T-cell (primary cell): ENCODE data around the gene BTG4. TPM values are rescaled to one million over a fixed set of nuclear protein-coding genes. Genes with fewer than 3 reads are reported as not detected.

Experiments used
- ATAC-seq, 4 experiments: fragments of 200-7000 bp in 3 of 4; fragments of 150-1000 bp in 1 of 4; cut with Tn5 transposase; replicated peaks in 1 of 4; 1 replicate in 3 of 4; 2 replicates in 1 of 4; pipeline ENCODE4 v1.10.0; 2021; ENCODE audit warnings: moderate library complexity in 3 of 4, mild to moderate bottlenecking in 2 of 4, moderate number of reproducible peaks in 1 of 4
- CTCF ChIA-PET, 2 donors: fragments of 300-600 bp; sonication (Branson Sonifier 250); formaldehyde crosslinking; loops; one replicate each; lab custom pipeline; 2022; ENCODE audit warnings: antibody characterized with exemption in 2 of 2; lab: Charles Lee
- POLR2A ChIA-PET, 2 donors: fragments of 300-600 bp; sonication (Branson Sonifier 250); formaldehyde crosslinking; loops; one replicate each; lab custom pipeline; 2022; ENCODE audit warnings: antibody characterized with exemption in 2 of 2; lab: Charles Lee
- DNase-seq, 35 experiments: peaks; one replicate each; pipeline versions ENCODE4 v3.0.0 to v3.0.0-alpha.2; 2013 to 2023
- H3K27ac ChIP-seq: one replicate; pipeline ENCODE4 v1.5.1; 2013; ENCODE audit warnings: low read length
- H3K27me3 ChIP-seq, 2 experiments: replicated peaks in 1 of 2; 1 replicate in 1 of 2; 2 replicates in 1 of 2; pipeline versions ENCODE4 v1.6.1 to v1.7.0; 2013; ENCODE audit warnings: low read length in 1 of 2, mixed read lengths in 1 of 2; ENCODE audit not compliant: control insufficient read depth in 2 of 2, insufficient read depth in 2 of 2; ENCODE audit errors: extremely low read depth in 1 of 2
- H3K36me3 ChIP-seq, 2 donors: 1 replicate in 1 of 2; 2 replicates in 1 of 2; pipeline versions ENCODE4 v1.6.1 to v1.7.0; 2013; ENCODE audit warnings: low read length in 1 of 2; ENCODE audit not compliant: control insufficient read depth in 2 of 2, insufficient read depth in 1 of 2; ENCODE audit errors: extremely low read depth in 1 of 2
- H3K4me1 ChIP-seq, 2 experiments: 1 replicate in 1 of 2; 2 replicates in 1 of 2; pipeline versions ENCODE4 v1.6.1 to v1.7.0; 2013; ENCODE audit warnings: low read length in 2 of 2, mixed read lengths in 1 of 2; ENCODE audit not compliant: insufficient read depth in 2 of 2, control insufficient read depth in 1 of 2; ENCODE audit errors: extremely low read depth in 1 of 2
- H3K4me3 ChIP-seq, 2 donors: 1 replicate in 1 of 2; 2 replicates in 1 of 2; pipeline versions ENCODE4 v1.5.1 to v1.7.0; 2013; ENCODE audit warnings: mild to moderate bottlenecking in 2 of 2, low read length in 1 of 2, moderate library complexity in 1 of 2; ENCODE audit not compliant: control insufficient read depth in 1 of 2; ENCODE audit errors: extremely low read depth in 1 of 2
- H3K9me3 ChIP-seq: 2 replicates; pipeline ENCODE4 v1.7.0; 2013
- H3K27ac Mint-ChIP-seq, 2 donors: one replicate each; pipeline ENCODE4 v1.8.0; 2020 to 2021; ENCODE audit warnings: mild to moderate bottlenecking in 2 of 2, mixed read lengths in 2 of 2
- H3K27me3 Mint-ChIP-seq, 2 donors: one replicate each; pipeline ENCODE4 v1.8.0; 2021 to 2022; ENCODE audit warnings: mixed read lengths in 2 of 2
- H3K36me3 Mint-ChIP-seq: one replicate; pipeline ENCODE4 v1.8.0; 2021; ENCODE audit warnings: mixed read lengths
- H3K4me1 Mint-ChIP-seq, 3 donors: one replicate each; pipeline ENCODE4 v1.8.0; 2020 to 2022; ENCODE audit warnings: mixed read lengths in 3 of 3, mild to moderate bottlenecking in 1 of 3
- H3K4me3 Mint-ChIP-seq, 3 donors: one replicate each; pipeline ENCODE4 v1.8.0; 2020 to 2022; ENCODE audit warnings: mild to moderate bottlenecking in 3 of 3, mixed read lengths in 3 of 3, moderate library complexity in 3 of 3
- H3K9me3 Mint-ChIP-seq, 3 donors: one replicate each; pipeline ENCODE4 v1.8.0; 2020 to 2022; ENCODE audit warnings: mixed read lengths in 3 of 3
- WGBS: methylation state at CpG from one replicate; pipeline ENCODE4 v1.1.5; 2013; ENCODE audit warnings: missing lambda C conversion rate; ENCODE audit not compliant: insufficient coverage; 5-methylcytosine and 5-hydroxymethylcytosine counted together
- total RNA-seq, 35 experiments: library from RNA in 6 of 35; stranded (reverse) in 6 of 35; fragments of 120-200 nt in 1 of 35; gene quantifications; one replicate each; pipeline versions ENCODE4 v1.2.1 to v1.2.4 and lab custom pipeline; 2013 to 2026

Gene BTG4
- total RNA-seq, 5 donors from 2014 or later (not counting 1 experiment from before 2014, with no cell fraction given): not detected

DNA sequence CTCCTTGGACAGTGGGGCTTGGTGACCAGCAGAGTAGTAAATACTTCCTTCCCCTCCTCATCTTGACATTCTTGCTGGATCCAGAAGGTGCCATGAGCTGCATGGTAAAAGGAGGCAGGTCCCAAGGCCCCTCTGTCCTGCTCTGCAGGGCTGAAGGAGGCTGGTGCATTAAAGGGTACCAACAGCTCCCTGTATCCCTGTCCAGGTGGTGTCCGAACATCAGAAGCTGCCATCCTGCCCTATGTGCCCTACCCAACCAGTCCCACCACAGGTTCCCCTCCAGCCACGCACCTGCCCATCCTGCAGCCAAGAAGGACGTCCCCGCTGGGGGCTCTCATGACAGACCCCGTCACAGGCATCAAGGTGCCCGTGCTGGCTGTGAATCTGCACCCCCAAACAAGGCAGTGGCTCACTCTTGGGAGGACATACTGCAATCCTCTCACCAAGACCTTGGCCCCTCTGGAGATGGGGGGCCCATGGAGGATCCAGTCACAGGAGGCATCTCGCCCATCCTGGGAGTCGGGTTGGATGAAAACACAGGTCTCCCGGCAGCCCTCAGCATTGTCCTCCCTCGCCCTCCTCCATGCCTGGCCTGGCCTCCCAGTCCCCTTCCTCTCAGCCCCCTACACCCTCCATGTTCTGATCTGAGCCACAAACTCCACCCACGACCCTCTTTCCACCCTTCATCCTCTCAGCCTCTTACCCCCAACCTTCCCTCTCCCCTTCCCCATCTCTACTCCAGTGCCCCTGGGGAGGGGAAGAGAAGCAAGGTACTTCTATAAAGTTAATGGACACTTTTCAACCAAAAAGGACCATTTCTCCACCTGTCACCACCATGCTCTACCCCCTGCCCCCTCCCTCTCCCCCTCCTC is 55.1 kb downstream of the BTG4 start:
- WGBS: 81% methylated on average over 10 of the region's 11 CpGs
- Histone ChIP-seq H3K4me1 (no peaks in the 10 kb centered on the region), H3K27ac (no peak overlapping the region), H3K9me3 (no peaks in the 10 kb centered on the region), H3K27me3 (peaks cover 0 to 42% of the 10 kb centered on the region in 2 experiments), H3K4me3 (no peak overlapping the region), H3K36me3 (no peaks in the 10 kb centered on the region)
- DNase-seq (peak in 1 of 35 experiments; percentile 2), ATAC-seq (no peak)
- Mint-ChIP-seq H3K4me3 (no peak overlapping the region), H3K4me1 (no peaks in the 10 kb centered on the region), H3K27me3 (peaks cover 11 to 26% of the 10 kb centered on the region in 2 donors), H3K27ac (no peak overlapping the region), H3K36me3 (no peaks in the 10 kb centered on the region), H3K9me3 (no peaks in the 10 kb centered on the region)
- CTCF ChIA-PET: interaction anchor here in 1 of 2 donors (1.1 kb wide), 1 partner anchor 18 kb away, joined by 6 read pairs; no protein-coding TSS in a partner anchor
- POLR2A ChIA-PET: no interaction called here

- ChIA-PET CTCF (interaction anchor here (0.7 to 1.1 kb wide), 3 partner anchors 12 to 174 kb away, joined by 3 to 6 read pairs (median 3); no protein-coding TSS in a partner anchor), POLR2A (no interaction called here)
- Histone ChIP-seq H3K4me1 (no peaks in the 10 kb centered on the region), H3K27me3 (peaks cover 0 to 41% of the 10 kb centered on the region in 2 experiments), H3K36me3 (no peaks in the 10 kb centered on the region), H3K9me3 (no peaks in the 10 kb centered on the region), H3K27ac (no peak overlapping the region), H3K4me3 (no peak overlapping the region)
- no peak overlapping the region for H3K27ac Mint-ChIP-seq
- H3K36me3 Mint-ChIP-seq: no peaks in the 10 kb centered on the region
- H3K4me1 Mint-ChIP-seq: no peaks in the 10 kb centered on the region
- H3K4me3 Mint-ChIP-seq: no peak overlapping the region
- H3K27me3 Mint-ChIP-seq: peaks cover 11 to 24% of the 10 kb centered on the region in 2 donors
- no peaks in the 10 kb centered on the region for H3K9me3 Mint-ChIP-seq
- DNase-seq (peak in 1 of 35 experiments; percentile 1), ATAC-seq (no peak)
- 85% methylated on average over 13 of the region's 16 CpGs for WGBS
Measured at GRCh38 chr11:111456086-111456858, 55.9 kb downstream of the BTG4 start.

- DNase-seq (no peak), ATAC-seq (no peak)
- Mint-ChIP-seq H3K27ac (no peak overlapping the region), H3K27me3 (peaks cover 8 to 17% of the 10 kb centered on the region in 2 donors), H3K36me3 (no peaks in the 10 kb centered on the region), H3K9me3 (no peaks in the 10 kb centered on the region), H3K4me1 (no peaks in the 10 kb centered on the region), H3K4me3 (no peak overlapping the region)
- WGBS: 76% methylated on average over 21 of the region's 21 CpGs
- Histone ChIP-seq H3K9me3 (no peaks in the 10 kb centered on the region), H3K27ac (no peak overlapping the region), H3K4me3 (no peak overlapping the region), H3K4me1 (no peaks in the 10 kb centered on the region), H3K27me3 (peaks cover 0 to 46% of the 10 kb centered on the region in 2 experiments), H3K36me3 (no peaks in the 10 kb centered on the region)
- ChIA-PET CTCF (interaction anchor here (0.6 to 1.1 kb wide), 4 partner anchors 12 to 174 kb away, joined by 3 to 6 read pairs (median 3); no protein-coding TSS in a partner anchor), POLR2A (no interaction called here)
Measured at GRCh38 chr11:111455291-111456085, 56.7 kb downstream of the BTG4 start.

DNA sequence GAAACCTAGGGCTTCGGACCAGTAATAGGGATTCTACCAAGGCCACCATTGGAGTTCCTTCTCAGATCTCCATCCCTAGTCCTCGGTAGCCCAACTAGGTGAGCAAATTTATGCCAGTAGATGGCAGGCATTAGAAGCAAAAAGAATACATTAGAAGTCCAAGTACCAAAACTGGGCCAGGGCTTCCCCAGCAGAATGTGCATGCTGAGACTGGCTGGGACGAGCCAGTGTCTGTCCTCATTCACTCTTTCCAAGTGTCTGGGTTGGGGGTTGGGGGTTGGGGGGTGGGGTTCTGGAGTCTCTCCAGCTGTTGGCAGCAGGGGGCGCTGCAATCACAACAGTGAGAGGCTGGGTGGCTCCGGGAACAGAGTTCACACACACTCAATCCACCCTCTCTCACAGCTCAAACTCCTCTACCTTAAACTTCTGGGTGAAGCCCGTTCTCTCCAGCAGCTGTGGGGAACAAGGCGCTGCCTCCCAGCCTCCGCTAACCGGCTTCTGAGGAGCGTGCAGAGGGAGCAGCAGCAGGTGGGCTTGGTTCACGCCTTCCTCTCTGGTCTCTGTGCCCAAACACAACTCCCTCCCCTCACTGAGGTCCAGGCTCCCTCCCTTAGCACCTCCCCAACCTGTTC is 57.5 kb downstream of the BTG4 start:
- no peak overlapping the region for H3K4me3 Mint-ChIP-seq
- no peaks in the 10 kb centered on the region for H3K36me3 ChIP-seq
- peaks cover 0 to 40% of the 10 kb centered on the region in 2 experiments for H3K27me3 ChIP-seq
- CTCF ChIA-PET: interaction anchor here in 1 of 2 donors (0.6 kb wide), 1 partner anchor 26 kb away, joined by 3 read pairs; no protein-coding TSS in a partner anchor
- POLR2A ChIA-PET: no interaction called here
- no peaks in the 10 kb centered on the region for H3K9me3 ChIP-seq
- H3K27ac Mint-ChIP-seq: no peak overlapping the region
- no peak overlapping the region for H3K27ac ChIP-seq
- peaks cover 7 to 12% of the 10 kb centered on the region in 2 donors for H3K27me3 Mint-ChIP-seq
- ATAC-seq: peak in 3 of 4 experiments; percentile 22 to 64 (median 28)
- 52% methylated on average over 7 of the region's 11 CpGs for WGBS
- no peak overlapping the region for H3K4me3 ChIP-seq
- no peaks in the 10 kb centered on the region for H3K36me3 Mint-ChIP-seq
- H3K4me1 Mint-ChIP-seq: no peaks in the 10 kb centered on the region
- H3K9me3 Mint-ChIP-seq: no peaks in the 10 kb centered on the region
- DNase-seq: peak in 19 of 35 experiments; percentile 8 to 47 (median 29)
- H3K4me1 ChIP-seq: no peaks in the 10 kb centered on the region

- Histone ChIP-seq H3K27ac (no peak overlapping the region), H3K36me3 (no peaks in the 10 kb centered on the region), H3K9me3 (no peaks in the 10 kb centered on the region), H3K4me1 (no peaks in the 10 kb centered on the region), H3K27me3 (peaks cover 0 to 35% of the 10 kb centered on the region in 2 experiments), H3K4me3 (no peak overlapping the region)
- Mint-ChIP-seq H3K9me3 (no peaks in the 10 kb centered on the region), H3K4me1 (no peaks in the 10 kb centered on the region), H3K27me3 (peaks cover 4 to 6% of the 10 kb centered on the region in 2 donors), H3K27ac (no peak overlapping the region), H3K4me3 (no peak overlapping the region), H3K36me3 (no peaks in the 10 kb centered on the region)
- DNase-seq (no peak), ATAC-seq (no peak)
- ChIA-PET POLR2A (no interaction called here), CTCF (interaction anchor here in 1 of 2 donors (0.6 kb wide), 1 partner anchor 151 kb away, joined by 3 read pairs; no protein-coding TSS in a partner anchor)
- WGBS: 56% methylated on average over 1 of the region's 10 CpGs
Measured at GRCh38 chr11:111452817-111453552, 59.2 kb downstream of the BTG4 start.
